Measurements from ENCODE around the gene TMEM212.

DNA sequence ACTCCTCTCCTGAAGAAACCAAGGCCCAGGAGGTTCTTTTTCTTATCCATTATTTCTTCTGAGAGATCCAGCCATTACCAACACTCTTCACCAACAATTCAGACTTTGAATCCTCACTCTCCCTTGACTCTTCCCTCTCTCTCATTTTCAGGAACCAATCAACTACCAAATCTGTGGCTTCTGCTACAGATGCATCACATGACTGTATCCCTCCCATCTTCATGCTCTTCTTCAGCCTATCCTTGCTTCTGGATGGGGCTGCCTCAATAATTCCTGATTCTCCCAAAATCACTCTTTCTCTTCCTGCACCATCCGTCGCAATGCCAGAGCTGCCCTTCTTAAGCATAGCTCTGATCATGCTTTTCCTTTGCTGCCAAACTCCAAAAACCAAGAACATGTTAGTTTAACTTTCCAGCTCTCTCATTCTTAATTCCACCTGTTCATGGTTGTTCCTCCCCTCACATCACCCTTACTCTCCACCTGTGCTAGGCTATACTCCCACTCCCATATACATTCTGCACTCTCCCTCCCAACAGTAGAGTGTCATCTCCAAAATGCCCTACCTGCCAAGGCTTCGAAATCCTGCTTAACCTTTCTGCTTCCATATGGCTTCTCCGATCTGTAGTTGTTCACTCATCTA, 46.4 kb upstream of the TMEM212 start:
- TF ChIP-seq POLR2AphosphoS5 (IDR thresholded peaks at IDR 0.05; ENCODE audit: low read depth, low read length) = no peak
- no peak for TF ChIP-seq POLR2A (IDR thresholded peaks at IDR 0.05; ENCODE audit: low read depth, low read length)
- no peak for TF ChIP-seq TAF1 (IDR thresholded peaks at IDR 0.05; ENCODE audit: borderline replicate concordance, low read depth, low read length)

Measured in GM12892 (cell line).